H1 (cell line): ENCODE data around the gene CELF4. TPM values are rescaled to one million over a fixed set of nuclear protein-coding genes. Genes with fewer than 3 reads are reported as not detected.
"Not testable (repeated sequence)": the region's sequence is repeated elsewhere in the genome, so short reads cannot be mapped to it uniquely, and the experiment has no call there.

Experiments
- CTCF ChIA-PET: fragments of 300-600 bp; sonication (Branson Sonifier 250); formaldehyde crosslinking; loops from one replicate; lab custom pipeline; 2021; ENCODE audit not compliant: partially characterized antibody; lab: Charles Lee
- POLR2A ChIA-PET: fragments of 300-600 bp; sonication (Branson Sonifier 250); formaldehyde crosslinking; loops from one replicate; lab custom pipeline; 2021; ENCODE audit warnings: inconsistent platforms; ENCODE audit not compliant: partially characterized antibody; lab: Charles Lee
- DNase-seq, 2 experiments: peaks; one replicate each; pipeline versions ENCODE4 v3.0.0 to v3.0.0-alpha.2; 2010 to 2022; ENCODE audit warnings: low spot score in 2 of 2, low read depth in 1 of 2, mixed read lengths in 1 of 2
- FAIRE-seq: peaks from 2 replicates; lab custom pipeline; 2011; peaks lifted over from hg19 to GRCh38; lab: Jason Lieb, UNC
- H2AFZ ChIP-seq: 2 replicates; pipeline ENCODE4 v1.8.1; 2012; ENCODE audit warnings: low read length, inconsistent platforms
- H2AK5ac ChIP-seq: 2 replicates; pipeline ENCODE4 v1.6.1; 2013; ENCODE audit warnings: low read depth, low read length
- H2BK120ac ChIP-seq: replicated peaks from 2 replicates; pipeline ENCODE3; 2013; ENCODE audit warnings: low read depth, low read length, inconsistent platforms
- H2BK12ac ChIP-seq: 2 replicates; pipeline ENCODE4 v1.6.1; 2013; ENCODE audit warnings: low read depth, low read length
- H2BK15ac ChIP-seq: 2 replicates; pipeline ENCODE4 v1.6.1; 2013; ENCODE audit warnings: low read length
- H2BK20ac ChIP-seq: 2 replicates; pipeline ENCODE4 v1.6.1; 2013; ENCODE audit warnings: low read length
- H2BK5ac ChIP-seq: 2 replicates; pipeline ENCODE4 v1.6.1; 2013; ENCODE audit warnings: low read depth, low read length
- H3K14ac ChIP-seq: 2 replicates; pipeline ENCODE4 v1.6.1; 2013; ENCODE audit warnings: inconsistent platforms; ENCODE audit not compliant: insufficient read length
- H3K18ac ChIP-seq: 2 replicates; pipeline ENCODE4 v1.6.1; 2013; ENCODE audit warnings: low read length; ENCODE audit errors: extremely low read depth
- H3K23ac ChIP-seq: 2 replicates; pipeline ENCODE4 v1.6.1; 2013; ENCODE audit warnings: inconsistent platforms; ENCODE audit not compliant: insufficient read length
- H3K23me2 ChIP-seq: 2 replicates; pipeline ENCODE4 v1.6.1; 2013; ENCODE audit warnings: low read depth, low read length
- H3K27ac ChIP-seq: 2 replicates; pipeline ENCODE4 v1.6.1; 2011; ENCODE audit warnings: low read depth, low read length, inconsistent platforms
- H3K27me3 ChIP-seq, 4 experiments: replicated peaks in 1 of 4; 1 replicate in 1 of 4; 2 replicates in 3 of 4; pipeline versions ENCODE4 v1.6.1 to v1.8.1; 2011 to 2013; ENCODE audit warnings: low read length in 3 of 4, mild to moderate bottlenecking in 3 of 4, inconsistent platforms in 2 of 4, mixed read lengths in 2 of 4, moderate library complexity in 1 of 4; ENCODE audit not compliant: control insufficient read depth in 3 of 4, insufficient read depth in 3 of 4; ENCODE audit errors: extremely low read depth in 1 of 4
- H3K36me3 ChIP-seq, 4 experiments: 2 replicates each; pipeline versions ENCODE4 v1.6.1 to v1.8.1; 2011 to 2013; ENCODE audit warnings: mild to moderate bottlenecking in 4 of 4, low read length in 3 of 4, moderate library complexity in 2 of 4, control low read depth in 1 of 4, inconsistent platforms in 1 of 4; ENCODE audit not compliant: insufficient read depth in 4 of 4, control insufficient read depth in 2 of 4
- H3K4ac ChIP-seq: replicated peaks from 2 replicates; pipeline ENCODE3; 2013; ENCODE audit warnings: low read length, low read depth, mixed read lengths, inconsistent platforms; ENCODE audit not compliant: insufficient read length
- H3K4me1 ChIP-seq, 4 experiments: replicated peaks in 1 of 4; 1 replicate in 1 of 4; 2 replicates in 3 of 4; pipeline versions ENCODE4 v1.6.1 to v1.8.1; 2011 to 2013; ENCODE audit warnings: low read length in 3 of 4, inconsistent platforms in 2 of 4, mixed read lengths in 1 of 4; ENCODE audit not compliant: insufficient read depth in 4 of 4, control insufficient read depth in 3 of 4
- H3K4me2 ChIP-seq, 2 experiments: 2 replicates each; pipeline versions ENCODE4 v1.6.1 to v1.8.1; 2011 to 2013; ENCODE audit warnings: low read depth in 2 of 2, low read length in 2 of 2, control low read depth in 1 of 2, inconsistent platforms in 1 of 2, mild to moderate bottlenecking in 1 of 2; ENCODE audit not compliant: insufficient read depth in 1 of 2
- H3K4me3 ChIP-seq, 4 experiments: fragments of 200-600, 300-600 bp in 1 of 4; sonication (generic), shearing (Covaris generic), sonication (Bioruptor Twin) in 1 of 4; 2 replicates each; pipeline versions ENCODE4 v1.5.1 to v1.8.1; 2011 to 2016; ENCODE audit warnings: low read length in 4 of 4, low read depth in 3 of 4, control low read depth in 2 of 4, inconsistent platforms in 2 of 4, mild to moderate bottlenecking in 2 of 4, mixed read lengths in 1 of 4, moderate library complexity in 1 of 4; ENCODE audit not compliant: insufficient read depth in 2 of 4; ENCODE audit errors: extremely low read depth in 1 of 4
- H3K56ac ChIP-seq: replicated peaks from 2 replicates; pipeline ENCODE3; 2013; ENCODE audit warnings: low read depth, mild to moderate bottlenecking, mixed read lengths, low read length, inconsistent platforms; ENCODE audit not compliant: insufficient read length
- H3K79me1 ChIP-seq: 2 replicates; pipeline ENCODE4 v1.6.1; 2013; ENCODE audit warnings: low read depth, low read length, control low read depth
- H3K79me2 ChIP-seq, 2 experiments: 2 replicates each; pipeline versions ENCODE4 v1.6.1 to v1.8.1; 2012 to 2013; ENCODE audit warnings: low read length in 2 of 2, mild to moderate bottlenecking in 2 of 2, inconsistent platforms in 1 of 2; ENCODE audit not compliant: insufficient read depth in 2 of 2, control insufficient read depth in 1 of 2
- H3K9ac ChIP-seq, 4 experiments: replicated peaks in 1 of 4; 1 replicate in 1 of 4; 2 replicates in 3 of 4; pipeline versions ENCODE4 v1.6.1 to v1.8.1; 2011 to 2013; ENCODE audit warnings: low read depth in 3 of 4, low read length in 3 of 4, control low read depth in 2 of 4, mild to moderate bottlenecking in 2 of 4, moderate library complexity in 2 of 4, inconsistent platforms in 1 of 4; ENCODE audit errors: extremely low read depth in 1 of 4
- H3K9me3 ChIP-seq, 2 experiments: 2 replicates each; pipeline versions ENCODE4 v1.6.1 to v1.8.1; 2012 to 2013; ENCODE audit warnings: mild to moderate bottlenecking in 2 of 2, moderate library complexity in 2 of 2, control low read depth in 1 of 2, inconsistent platforms in 1 of 2, low read depth in 1 of 2, low read length in 1 of 2, mixed read lengths in 1 of 2; ENCODE audit not compliant: insufficient read depth in 2 of 2
- H4K20me1 ChIP-seq, 2 experiments: replicated peaks in 1 of 2; 2 replicates each; pipeline versions ENCODE3 to v1.8.1; 2011 to 2013; ENCODE audit warnings: inconsistent platforms in 2 of 2, low read length in 2 of 2, mild to moderate bottlenecking in 1 of 2; ENCODE audit not compliant: insufficient read depth in 2 of 2, control insufficient read depth in 1 of 2
- H4K5ac ChIP-seq: 2 replicates; pipeline ENCODE4 v1.6.1; 2013; ENCODE audit warnings: low read length, low read depth, mixed read lengths, inconsistent platforms; ENCODE audit not compliant: insufficient read length
- H4K8ac ChIP-seq: 2 replicates; pipeline ENCODE4 v1.8.0; 2013; ENCODE audit warnings: mild to moderate bottlenecking, moderate library complexity, low read length, inconsistent platforms; ENCODE audit not compliant: insufficient read depth; ENCODE audit errors: extremely low read depth
- H4K91ac ChIP-seq: replicated peaks from 2 replicates; pipeline ENCODE3; 2013; ENCODE audit warnings: low read length, mixed read lengths, inconsistent platforms; ENCODE audit not compliant: insufficient read length
- WGBS, 2 experiments: shearing (Covaris generic) in 1 of 2; methylation state at CpG; one replicate each; pipeline versions ENCODE4 v1.1.6 to v1.1.7; 2013 to 2015; ENCODE audit warnings: low lambda C conversion rate in 2 of 2, mixed read lengths in 2 of 2, inconsistent platforms in 1 of 2, low coverage in 1 of 2, missing lambda C conversion rate in 1 of 2; ENCODE audit not compliant: insufficient replicate concordance in 2 of 2, insufficient coverage in 1 of 2, insufficient read length in 1 of 2; ENCODE audit errors: extremely low coverage in 1 of 2, missing lambda C conversion rate in 1 of 2; 5-methylcytosine and 5-hydroxymethylcytosine counted together
- polyA plus RNA-seq, 7 experiments: library from polyadenylated mRNA; depleted of rRNA in 3 of 7; stranded (reverse) in 5 of 7; unstranded in 2 of 7; fragments of >200 nt in 5 of 7; fragments of 200-250 nt in 2 of 7; gene quantifications; 1 replicate in 5 of 7; 2 replicates in 1 of 7; 4 replicates in 1 of 7; pipeline versions ENCODE4 v1.2.1 to v1.2.3, GENCODE V29; 2011 to 2013; ENCODE audit warnings: missing spikeins in 2 of 7, mixed read lengths in 2 of 7
- total RNA-seq: library from RNA; stranded (reverse); fragmentation: NEBNext Ultra II Directional; extraction: Animal tissue kit (Norgen Biotek cat#: 25700); gene quantifications from 2 replicates; pipeline ENCODE4 v1.2.1, GENCODE V29; 2021

The CELF4 gene
- total and polyA plus RNA-seq, 2 of the 8 experiments (the other 6 are each of a cell fraction or from before 2014, with no cell fraction given) = 1.6 to 3.4 TPM

- WGBS, 2 experiments = 74% methylated on average over 9 of the region's 9 CpGs; no CpG with 5 or more reads in 1 of the 2 experiments
- H2BK15ac ChIP-seq, H3K23me2 ChIP-seq, POLR2A ChIA-PET, FAIRE-seq, H3K14ac ChIP-seq, H4K91ac ChIP-seq, H3K18ac ChIP-seq, H2BK120ac ChIP-seq, H3K23ac ChIP-seq, H3K36me3 ChIP-seq, H3K4me3 ChIP-seq, H3K79me2 ChIP-seq, H3K27ac ChIP-seq, H3K4me2 ChIP-seq, DNase-seq, H3K9ac ChIP-seq, H4K5ac ChIP-seq, H2AFZ ChIP-seq, H3K56ac ChIP-seq, H2BK20ac ChIP-seq, H2BK12ac ChIP-seq, H3K79me1 ChIP-seq, H3K4ac ChIP-seq, H3K9me3 ChIP-seq, H2AK5ac ChIP-seq, H4K8ac ChIP-seq, H2BK5ac ChIP-seq: not testable (repeated sequence)
- Histone ChIP-seq H3K4me1 (peaks cover 7 to 22% (median 18%) of the 10 kb centered on the region in 4 experiments), H4K20me1 (peaks cover 2 to 15% of the 10 kb centered on the region in 2 experiments), H3K27me3 (peaks cover 9 to 44% (median 36%) of the 10 kb centered on the region in 4 experiments)
- CTCF ChIA-PET = interaction anchor here (1.0 to 3.9 kb wide), 6 partner anchors 14 to 67 kb away, joined by 3 to 15 read pairs (median 6); no protein-coding TSS in a partner anchor
Measured at GRCh38 chr18:37358061-37358460, 207.5 kb downstream of the CELF4 start.
